A673 (cell line): ENCODE results near the gene C1orf35. TPM values are rescaled to one million over a fixed set of nuclear protein-coding genes. Genes with fewer than 3 reads are reported as not detected.

Source experiments
- BruUV-seq: library from RNA; stranded (reverse); fragments of 400-500 nt; replicated peaks from 2 replicates; lab custom pipeline; 2021; lab: Mats Ljungman, UMichigan
- CTCF ChIA-PET: fragments of 300-600 bp; sonication (Branson Sonifier 250); formaldehyde crosslinking; loops from one replicate; lab custom pipeline; 2022; ENCODE audit warnings: antibody characterized with exemption; lab: Charles Lee
- POLR2A ChIA-PET: fragments of 300-600 bp; sonication (Branson Sonifier 250); formaldehyde crosslinking; loops from one replicate; lab custom pipeline; 2022; ENCODE audit warnings: antibody characterized with exemption; ENCODE audit not compliant: low non-redundant PET; lab: Charles Lee
- DNase-seq: peaks from one replicate; pipeline ENCODE4 v3.0.0-alpha.2; 2015; ENCODE audit warnings: low spot score
- H3K27ac ChIP-seq: fragments of 200-600 bp; sonication (generic); 2 replicates; pipeline ENCODE4 v1.5.1; 2016; ENCODE audit warnings: mixed run types, low read depth, mild to moderate bottlenecking, mixed read lengths, antibody characterized with exemption, low read length; ENCODE audit not compliant: poor library complexity, severe bottlenecking
- H3K27me3 ChIP-seq: fragments of 200-600 bp; sonication (generic); replicated peaks from 2 replicates; pipeline ENCODE4 v1.6.1; 2017; ENCODE audit warnings: mixed run types, low read depth, mild to moderate bottlenecking, mixed read lengths, antibody characterized with exemption, low read length; ENCODE audit not compliant: insufficient read depth, poor library complexity
- H3K36me3 ChIP-seq: fragments of 200-600 bp; sonication (generic); 2 replicates; pipeline ENCODE4 v1.6.1; 2016; ENCODE audit warnings: mixed run types, mild to moderate bottlenecking, mixed read lengths, antibody characterized with exemption, low read length; ENCODE audit not compliant: insufficient read depth, poor library complexity, severe bottlenecking
- H3K4me1 ChIP-seq: fragments of 200-600 bp; sonication (generic); 2 replicates; pipeline ENCODE4 v1.6.1; 2017; ENCODE audit warnings: mixed run types, mild to moderate bottlenecking, mixed read lengths, antibody characterized with exemption, low read length; ENCODE audit not compliant: insufficient read depth, poor library complexity, severe bottlenecking
- H3K4me3 ChIP-seq: fragments of 200-600 bp; sonication (generic); 2 replicates; pipeline ENCODE4 v1.5.1; 2016; ENCODE audit warnings: low read depth, mixed run types, mild to moderate bottlenecking, mixed read lengths, low read length; ENCODE audit not compliant: poor library complexity, severe bottlenecking
- H3K9me3 ChIP-seq: fragments of 200-600 bp; sonication (generic); 2 replicates; pipeline ENCODE4 v1.6.1; 2016; ENCODE audit warnings: mixed run types, low read depth, mild to moderate bottlenecking, mixed read lengths, antibody characterized with exemption, low read length; ENCODE audit not compliant: poor library complexity, severe bottlenecking
- EZH2 ChIP-seq: fragments of 200-600 bp; sonication (generic); IDR thresholded peaks from 2 replicates; pipeline ENCODE4 v1.6.1; 2017; ENCODE audit warnings: borderline replicate concordance, low read depth, mild to moderate bottlenecking, mixed read lengths, antibody characterized with exemption, low read length; ENCODE audit not compliant: poor library complexity, severe bottlenecking
- intact Hi-C: fragments of 100-400 bp; cut with micrococcal nuclease; formaldehyde crosslinking; loops from one replicate; pipeline ENCODE4 v1.10.0; 2022; ENCODE audit not compliant: unreplicated experiment
- total RNA-seq: library from RNA; stranded (reverse); gene quantifications from 2 replicates; pipeline ENCODE4 v1.2.3, GENCODE V29; 2021
- TF ChIP-seq, protein P1 (sequence below): fragments of 300-800, 200-600 bp; sonication (generic); conservative IDR thresholded peaks from 2 replicates; pipeline ENCODE4 v1.5.1; 2017; ENCODE audit warnings: low read depth, mild to moderate bottlenecking, antibody characterized with exemption, low read length, moderate library complexity, mixed read lengths

C1orf35 gene
- total RNA-seq, 1 experiment from 2014 or later, result 27.5 TPM

DNA sequence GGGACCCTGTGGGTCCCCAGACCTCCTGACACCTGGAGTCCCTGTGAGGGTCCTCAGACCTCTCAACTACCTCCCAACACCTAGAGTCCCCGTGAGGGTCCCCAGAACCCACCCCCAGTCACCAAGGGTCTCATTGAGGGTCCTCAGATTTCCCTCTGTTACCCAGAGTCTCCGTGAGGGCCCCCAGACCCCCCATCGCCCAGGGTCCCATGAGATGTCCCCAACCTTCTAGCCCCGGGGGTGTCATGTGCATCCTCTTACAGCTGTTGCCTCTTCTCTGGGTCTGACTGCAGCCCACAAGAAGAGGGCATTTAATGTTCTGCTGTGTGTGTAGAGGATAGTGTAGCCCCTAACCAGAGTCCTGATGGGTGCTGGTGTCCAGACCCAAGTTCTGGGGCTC lies 44.6 kb upstream of the C1orf35 start:
- no peaks in the 10 kb centered on the region for H3K27me3 ChIP-seq
- CTCF ChIA-PET, result no interaction called here
- intact Hi-C loops, result no loop called here
- no TSS peak for BruUV-seq
- H3K9me3 ChIP-seq, result no peaks in the 10 kb centered on the region
- no peaks in the 10 kb centered on the region for H3K36me3 ChIP-seq
- H3K4me3 ChIP-seq, result no peak overlapping the region
- POLR2A ChIA-PET, result no interaction called here
- peaks cover 6% of the 10 kb centered on the region for H3K4me1 ChIP-seq
- H3K27ac ChIP-seq, result no peak overlapping the region
- TF ChIP-seq, protein P1, sequence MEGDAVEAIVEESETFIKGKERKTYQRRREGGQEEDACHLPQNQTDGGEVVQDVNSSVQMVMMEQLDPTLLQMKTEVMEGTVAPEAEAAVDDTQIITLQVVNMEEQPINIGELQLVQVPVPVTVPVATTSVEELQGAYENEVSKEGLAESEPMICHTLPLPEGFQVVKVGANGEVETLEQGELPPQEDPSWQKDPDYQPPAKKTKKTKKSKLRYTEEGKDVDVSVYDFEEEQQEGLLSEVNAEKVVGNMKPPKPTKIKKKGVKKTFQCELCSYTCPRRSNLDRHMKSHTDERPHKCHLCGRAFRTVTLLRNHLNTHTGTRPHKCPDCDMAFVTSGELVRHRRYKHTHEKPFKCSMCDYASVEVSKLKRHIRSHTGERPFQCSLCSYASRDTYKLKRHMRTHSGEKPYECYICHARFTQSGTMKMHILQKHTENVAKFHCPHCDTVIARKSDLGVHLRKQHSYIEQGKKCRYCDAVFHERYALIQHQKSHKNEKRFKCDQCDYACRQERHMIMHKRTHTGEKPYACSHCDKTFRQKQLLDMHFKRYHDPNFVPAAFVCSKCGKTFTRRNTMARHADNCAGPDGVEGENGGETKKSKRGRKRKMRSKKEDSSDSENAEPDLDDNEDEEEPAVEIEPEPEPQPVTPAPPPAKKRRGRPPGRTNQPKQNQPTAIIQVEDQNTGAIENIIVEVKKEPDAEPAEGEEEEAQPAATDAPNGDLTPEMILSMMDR, result no peak
- TF ChIP-seq EZH2, result no peak
- DNase-seq, result no peak

DNA sequence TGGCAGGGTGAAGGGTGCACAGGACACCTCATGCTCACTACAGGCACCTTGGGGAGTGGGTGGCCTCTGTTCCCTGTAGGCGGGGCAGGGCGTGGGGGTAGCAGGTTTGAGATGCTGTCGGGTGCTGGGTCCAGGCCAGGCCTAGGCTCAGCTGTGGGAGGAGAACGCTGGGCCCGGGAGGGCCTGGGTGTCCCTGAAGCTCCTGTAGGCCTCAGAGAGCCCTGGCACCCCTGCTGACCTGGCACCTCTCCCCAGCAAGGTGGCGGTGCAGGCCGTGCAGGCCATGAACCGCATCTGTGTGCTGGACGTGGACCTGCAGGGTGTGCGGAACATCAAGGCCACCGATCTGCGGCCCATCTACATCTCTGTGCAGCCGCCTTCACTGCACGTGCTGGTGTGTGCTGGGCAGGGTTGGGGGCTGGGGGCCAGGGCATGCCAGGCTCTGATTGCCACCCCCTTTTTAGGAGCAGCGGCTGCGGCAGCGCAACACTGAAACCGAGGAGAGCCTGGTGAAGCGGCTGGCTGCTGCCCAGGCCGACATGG lies 44.1 kb upstream of the C1orf35 start:
- TF ChIP-seq, protein P1, result no peak
- no peak for TF ChIP-seq EZH2
- H3K27me3 ChIP-seq, result no peaks in the 10 kb centered on the region
- H3K27ac ChIP-seq, result no peak overlapping the region
- no peak for DNase-seq
- no TSS peak for BruUV-seq
- no peak overlapping the region for H3K4me3 ChIP-seq
- peaks cover 11% of the 10 kb centered on the region for H3K4me1 ChIP-seq
- ChIA-PET CTCF (no interaction called here), POLR2A (no interaction called here)
- intact Hi-C loops, result no loop called here
- H3K9me3 ChIP-seq, result no peaks in the 10 kb centered on the region
- no peaks in the 10 kb centered on the region for H3K36me3 ChIP-seq

DNA sequence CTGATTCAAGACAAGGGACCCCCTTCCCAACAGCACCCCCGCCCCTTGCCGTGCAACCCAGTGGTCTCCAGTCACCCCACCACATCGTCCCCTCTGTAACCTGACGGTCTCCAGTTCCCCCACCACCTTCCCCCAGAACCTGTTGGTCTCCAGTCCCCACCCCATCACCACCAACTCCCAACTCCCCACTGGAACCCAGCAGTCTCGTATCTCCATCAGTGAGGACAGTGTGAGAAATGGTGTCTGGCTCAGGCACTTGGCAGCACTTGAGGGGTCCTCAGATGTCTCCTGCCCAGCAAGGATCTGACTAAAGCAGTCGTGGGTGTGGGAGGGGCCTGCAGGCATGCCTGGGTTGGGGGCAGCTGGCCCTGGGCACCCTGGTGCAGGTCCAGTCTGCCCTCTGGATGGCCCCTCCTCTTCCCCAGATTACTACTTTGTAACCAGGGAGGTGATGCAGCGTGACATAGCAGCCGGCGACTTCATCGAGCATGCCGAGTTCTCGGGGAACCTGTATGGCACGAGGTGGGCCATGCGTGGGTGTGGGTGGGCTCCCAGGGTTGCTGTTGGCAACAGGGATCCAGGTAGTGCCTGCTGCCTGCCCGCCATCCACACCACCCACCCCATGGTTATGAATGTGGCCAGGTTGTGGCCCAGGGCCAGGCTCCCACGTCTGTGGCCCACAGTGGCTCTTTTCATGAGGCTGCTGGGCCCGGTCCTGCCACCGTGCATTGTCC lies 43.5 kb upstream of the C1orf35 start:
- H3K27me3 ChIP-seq, result no peaks in the 10 kb centered on the region
- no peaks in the 10 kb centered on the region for H3K9me3 ChIP-seq
- TF ChIP-seq, protein P1, result no peak
- no peak for TF ChIP-seq EZH2
- no peaks in the 10 kb centered on the region for H3K36me3 ChIP-seq
- DNase-seq, result no peak
- BruUV-seq, result no TSS peak
- H3K27ac ChIP-seq, result no peak overlapping the region
- H3K4me3 ChIP-seq, result no peak overlapping the region
- intact Hi-C loops, result no loop called here
- ChIA-PET CTCF (no interaction called here), POLR2A (no interaction called here)
- peaks cover 18% of the 10 kb centered on the region for H3K4me1 ChIP-seq
